ENCODE measurements around the gene MRRF. TPM values are rescaled to one million over a fixed set of nuclear protein-coding genes. Genes with fewer than 3 reads are reported as not detected.

Gene MRRF
- total and polyA plus RNA-seq, 2 donors (not counting 3 experiments of a cell fraction or from before 2014, with no cell fraction given) = 27.2 to 36.4 TPM

DNA sequence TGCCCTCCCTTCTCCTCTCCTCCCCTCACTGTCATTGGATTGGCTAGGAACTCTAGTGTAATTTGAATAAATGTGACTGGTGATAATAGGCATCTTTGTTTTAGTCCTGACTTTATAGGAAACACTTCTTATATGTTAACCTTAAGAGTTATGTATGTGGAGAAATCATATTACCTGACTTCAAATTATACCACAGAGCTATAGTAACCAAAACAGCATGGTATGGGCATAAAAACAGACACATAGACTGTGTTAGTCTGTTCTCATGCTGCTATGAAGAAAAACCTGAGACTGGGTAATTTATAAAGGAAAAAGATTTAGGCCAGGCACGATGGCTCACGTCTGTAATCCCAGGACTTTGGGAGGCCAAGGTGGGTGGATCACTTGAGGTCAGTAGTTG lies 9.4 kb downstream of the MRRF start:
- Histone ChIP-seq H3K27ac (ENCODE audit: insufficient read depth, low read depth, low read length) (no peak overlapping the region), H3K9ac (replicated peaks; ENCODE audit: extremely low read depth, insufficient read depth, low read length) (no peak overlapping the region), H4K20me1 (replicated peaks; ENCODE audit: control insufficient read depth, extremely low read depth, insufficient read depth, low read length) (no peaks in the 10 kb centered on the region), H3K79me2 (ENCODE audit: control insufficient read depth, insufficient read depth, low read length) (peaks cover 31% of the 10 kb centered on the region), H3K27me3 (ENCODE audit: control insufficient read depth in 2 of 2, insufficient read depth in 2 of 2, low read length in 2 of 2) (no peaks in the 10 kb centered on the region), H3K4me2 (ENCODE audit: insufficient read depth, low read length) (no peak overlapping the region), H3K4me1 (ENCODE audit: control insufficient read depth, extremely low read depth, insufficient read depth, low read length) (no peaks in the 10 kb centered on the region), H3K36me3 (ENCODE audit: control insufficient read depth in 2 of 2, extremely low read depth in 1 of 2, insufficient read depth in 2 of 2, low read length in 2 of 2) (peaks cover 0 to 3% of the 10 kb centered on the region in 2 experiments), H2AFZ (ENCODE audit: low read depth, low read length) (no peak overlapping the region), H3K9me1 (replicated peaks; ENCODE audit: control insufficient read depth, extremely low read depth, insufficient read depth, low read length) (no peaks in the 10 kb centered on the region), H3K4me3 (replicated peaks in 1 of 3; ENCODE audit: insufficient read depth in 1 of 3, low read depth in 1 of 3, low read length in 3 of 3) (no peak overlapping the region), H3K9me3 (replicated peaks; ENCODE audit: control insufficient read depth, insufficient read depth, low read length) (no peaks in the 10 kb centered on the region)
- TF ChIP-seq, protein P1, sequence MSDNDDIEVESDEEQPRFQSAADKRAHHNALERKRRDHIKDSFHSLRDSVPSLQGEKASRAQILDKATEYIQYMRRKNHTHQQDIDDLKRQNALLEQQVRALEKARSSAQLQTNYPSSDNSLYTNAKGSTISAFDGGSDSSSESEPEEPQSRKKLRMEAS (IDR thresholded peaks at IDR 0.05; ENCODE audit: insufficient read depth, insufficient read length) = no peak
- no peak for TF ChIP-seq FOS (IDR thresholded peaks at IDR 0.05; ENCODE audit: borderline replicate concordance, insufficient read depth, low read length)
- TF ChIP-seq POLR2AphosphoS5 (IDR thresholded peaks at IDR 0.05; ENCODE audit: insufficient read depth, low read depth, low read length) = no peak
- no peak for TF ChIP-seq JUN (IDR thresholded peaks at IDR 0.05; ENCODE audit: borderline replicate concordance, insufficient read depth, insufficient read length, low read depth)
- no peak for TF ChIP-seq POLR2A (IDR thresholded peaks at IDR 0.05; ENCODE audit: low read depth, low read length)
- no peak for TF ChIP-seq MYC (IDR thresholded peaks at IDR 0.05; ENCODE audit: low read depth, low read length)
- TF ChIP-seq, protein P2, sequence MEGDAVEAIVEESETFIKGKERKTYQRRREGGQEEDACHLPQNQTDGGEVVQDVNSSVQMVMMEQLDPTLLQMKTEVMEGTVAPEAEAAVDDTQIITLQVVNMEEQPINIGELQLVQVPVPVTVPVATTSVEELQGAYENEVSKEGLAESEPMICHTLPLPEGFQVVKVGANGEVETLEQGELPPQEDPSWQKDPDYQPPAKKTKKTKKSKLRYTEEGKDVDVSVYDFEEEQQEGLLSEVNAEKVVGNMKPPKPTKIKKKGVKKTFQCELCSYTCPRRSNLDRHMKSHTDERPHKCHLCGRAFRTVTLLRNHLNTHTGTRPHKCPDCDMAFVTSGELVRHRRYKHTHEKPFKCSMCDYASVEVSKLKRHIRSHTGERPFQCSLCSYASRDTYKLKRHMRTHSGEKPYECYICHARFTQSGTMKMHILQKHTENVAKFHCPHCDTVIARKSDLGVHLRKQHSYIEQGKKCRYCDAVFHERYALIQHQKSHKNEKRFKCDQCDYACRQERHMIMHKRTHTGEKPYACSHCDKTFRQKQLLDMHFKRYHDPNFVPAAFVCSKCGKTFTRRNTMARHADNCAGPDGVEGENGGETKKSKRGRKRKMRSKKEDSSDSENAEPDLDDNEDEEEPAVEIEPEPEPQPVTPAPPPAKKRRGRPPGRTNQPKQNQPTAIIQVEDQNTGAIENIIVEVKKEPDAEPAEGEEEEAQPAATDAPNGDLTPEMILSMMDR (IDR thresholded peaks at IDR 0.05; ENCODE audit: extremely low read depth in 1 of 2, insufficient read depth in 1 of 2, low read depth in 1 of 2, low read length in 2 of 2) = no peak
- TF ChIP-seq EZH2 (IDR thresholded peaks at IDR 0.05; ENCODE audit: borderline replicate concordance, low read depth, low read length, severe bottlenecking) = no peak
- TF ChIP-seq GATA2 (IDR thresholded peaks at IDR 0.05; ENCODE audit: insufficient read depth, insufficient read length, low read depth, low read length) = no peak
- ChIA-PET CTCF (interaction anchor here (1.6 kb wide), 1 partner anchor 149 kb away, joined by 3 read pairs; no protein-coding TSS in a partner anchor), POLR2A (no interaction called here)
- intact Hi-C loops (cut with micrococcal nuclease) (no loop called here), dilution Hi-C loops (cut with MboI; ENCODE audit: extremely low pct_ligation_motif_present, low sequenced_read_pairs) (no loop called here)
- no peak for FAIRE-seq
- no TSS peak for BruUV-seq (replicated peaks)
- no peak for DNase-seq (ENCODE audit: low read depth, low spot score)

All from endothelial cell of umbilical vein (primary cell).